Left colon (tissue), 2 donors: Measurements from ENCODE around the gene LDLRAD4. TPM values are rescaled to one million over a fixed set of nuclear protein-coding genes. Genes with fewer than 3 reads are reported as not detected.

Experiments
- ATAC-seq: fragments of 200-7000 bp; cut with Tn5 transposase; one replicate; pipeline ENCODE4 v1.9.1; 2020; ENCODE audit warnings: mild to moderate bottlenecking, moderate library complexity
- DNase-seq, 2 donors: peaks; one replicate each; pipeline ENCODE4 v3.0.0-alpha.2; 2020
- intact Hi-C, 2 donors: fragments of 100-400 bp; cut with DNase I in 1 of 2; cut with micrococcal nuclease in 1 of 2; formaldehyde crosslinking; loops; one replicate each; pipeline versions ENCODE4 v1.11.2 to v1.14.0; 2022; cut with DNase I, micrococcal nuclease
- total RNA-seq, 2 donors: library from RNA; stranded (reverse); fragmentation: NEBNext Ultra II Directional; extraction: Animal tissue kit (Norgen Biotek cat#: 25700); gene quantifications; one replicate each; pipeline ENCODE4 v1.2.1, GENCODE V29; 2021
- donor health status: DM: no; HTN: no; CAD: no.
- donor health status: DM: yes; HTN: yes; CAD: no.

LDLRAD4 gene
- total RNA-seq, 2 donors from 2014 or later = 33.6 to 49.0 TPM

GRCh38 chr18:13288509-13289133 is 70.1 kb downstream of the LDLRAD4 start:
- no peak for ATAC-seq
- intact Hi-C loops = no loop called here
- DNase-seq = no peak

DNA sequence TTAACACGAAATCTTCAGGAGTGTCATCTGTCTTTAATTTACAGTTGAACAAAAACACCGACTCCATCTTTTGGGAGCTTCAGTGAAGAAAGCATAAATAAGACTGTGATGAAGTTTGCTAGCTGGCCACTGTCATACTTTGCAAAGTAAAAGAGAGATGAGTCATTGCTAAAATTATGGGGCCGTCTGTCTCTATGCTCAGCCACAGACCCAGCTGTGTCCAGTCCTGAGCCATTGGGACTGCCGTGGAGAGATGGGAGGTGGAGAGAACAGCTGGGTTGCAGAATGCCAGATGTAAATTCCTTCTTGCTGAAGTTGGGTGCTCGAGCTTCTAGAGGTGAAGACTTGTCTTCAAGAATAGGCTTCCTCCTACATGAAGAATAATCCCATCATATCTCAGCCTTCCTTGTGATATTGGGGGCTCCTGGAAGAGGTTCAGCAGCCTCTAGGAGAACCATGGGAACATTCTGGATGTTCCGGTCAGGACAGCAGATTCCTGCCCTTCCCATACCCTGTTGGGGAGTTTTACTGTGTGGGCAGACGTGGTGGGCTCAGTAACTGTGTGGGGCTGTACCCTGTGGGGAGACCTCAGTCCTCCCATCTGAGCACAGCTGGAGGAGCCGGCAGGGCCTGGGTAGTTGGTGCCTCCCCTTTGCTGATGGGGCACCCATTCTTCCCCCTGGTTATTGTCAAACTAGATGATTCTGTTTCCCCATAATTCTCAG is 71.1 kb downstream of the LDLRAD4 start:
- intact Hi-C loops = no loop called here
- no peak for ATAC-seq
- DNase-seq = no peak

GRCh38 chr18:13290856-13291271 is 72.3 kb downstream of the LDLRAD4 start:
- intact Hi-C loops = no loop called here
- no peak for DNase-seq
- ATAC-seq = peak; percentile 42

- intact Hi-C loops = no loop called here
- ATAC-seq (peak; percentile 50), DNase-seq (no peak)
Measured at GRCh38 chr18:13291299-13291698, 72.7 kb downstream of the LDLRAD4 start.

- no peak for DNase-seq
- intact Hi-C loops = no loop called here
- ATAC-seq = no peak
Measured at GRCh38 chr18:13291745-13292447, 73.3 kb downstream of the LDLRAD4 start.

DNA sequence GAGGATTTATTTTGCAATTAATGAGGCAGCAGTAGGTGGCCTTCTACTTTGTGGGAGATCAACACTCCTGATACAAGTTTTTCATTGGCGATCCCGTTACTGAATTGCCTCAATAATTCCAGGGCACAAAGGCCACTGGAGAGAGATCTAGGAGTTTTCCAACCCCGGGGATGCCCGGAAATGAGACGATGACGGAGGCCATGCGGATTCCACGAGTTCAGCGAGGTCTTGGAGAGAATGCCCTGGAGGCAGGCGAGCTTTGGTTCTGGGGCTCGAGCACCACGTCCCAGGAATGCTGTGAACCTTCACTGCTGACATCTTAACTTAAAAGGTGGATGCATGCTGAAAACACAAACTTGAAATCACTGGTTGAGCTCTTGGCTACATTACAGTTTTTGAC is 74.2 kb downstream of the LDLRAD4 start:
- intact Hi-C loops = no loop called here
- ATAC-seq (no peak), DNase-seq (no peak)

- ATAC-seq = no peak
- no peak for DNase-seq
- intact Hi-C loops = no loop called here
Measured at GRCh38 chr18:13294309-13294708, 75.7 kb downstream of the LDLRAD4 start.

DNA sequence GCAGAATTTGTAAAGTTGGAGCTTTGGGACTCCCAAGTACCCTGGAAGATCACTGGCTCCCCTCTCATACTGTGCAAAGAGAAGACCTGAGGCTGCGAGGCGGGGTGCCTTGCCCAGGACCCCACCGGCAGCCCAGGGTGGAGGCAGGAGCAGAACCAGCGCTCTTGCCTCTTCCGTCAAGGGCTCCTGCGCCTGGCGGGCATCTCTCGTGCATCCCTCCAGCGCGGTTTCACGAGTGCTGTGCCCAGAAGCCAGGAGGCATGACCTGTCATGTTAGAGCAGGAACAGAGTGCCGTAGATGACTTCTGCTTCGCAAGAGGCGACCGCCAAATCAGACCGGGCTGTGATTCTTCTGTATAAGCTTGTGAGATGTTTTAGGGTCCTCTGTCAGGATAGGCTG is 77.3 kb downstream of the LDLRAD4 start:
- ATAC-seq (no peak), DNase-seq (no peak)
- intact Hi-C loops = no loop called here

GRCh38 chr18:13296867-13297574 is 78.5 kb downstream of the LDLRAD4 start:
- DNase-seq (no peak), ATAC-seq (no peak)
- intact Hi-C loops = no loop called here

DNA sequence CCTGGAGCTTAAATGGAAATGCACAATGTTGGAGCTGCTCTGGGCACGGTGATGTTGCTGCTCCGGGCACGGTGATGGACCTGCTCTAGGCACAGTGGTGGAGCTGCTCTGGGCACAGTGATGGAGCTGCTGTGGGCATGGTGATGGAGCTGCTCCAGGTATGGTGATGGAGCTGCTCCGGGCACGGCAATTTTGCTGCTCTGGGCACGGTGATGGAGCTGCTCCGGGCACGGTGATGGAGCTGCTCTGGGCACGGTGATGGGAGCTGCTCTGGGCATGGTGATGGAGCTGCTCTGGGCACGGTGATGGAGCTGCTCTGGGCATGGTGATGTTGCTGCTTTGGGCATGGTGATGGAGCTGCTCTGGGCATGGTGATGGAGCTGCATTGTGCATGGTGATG is 79.7 kb downstream of the LDLRAD4 start:
- intact Hi-C loops = no loop called here
- no peak for DNase-seq
- ATAC-seq = no peak

- DNase-seq (no peak), ATAC-seq (no peak)
- intact Hi-C loops = no loop called here
Measured at GRCh38 chr18:13300029-13300428, 81.5 kb downstream of the LDLRAD4 start.

GRCh38 chr18:13300796-13301195 is 82.2 kb downstream of the LDLRAD4 start:
- intact Hi-C loops = no loop called here
- no peak for ATAC-seq

GRCh38 chr18:13302040-13302439 is 83.5 kb downstream of the LDLRAD4 start:
- intact Hi-C loops = no loop called here
- no peak for ATAC-seq
- no peak for DNase-seq

More at GRCh38 chr18:13300796-13301195, 82.2 kb downstream of the LDLRAD4 start:
- no peak for DNase-seq

- intact Hi-C loops = no loop called here
- DNase-seq = no peak
Measured at GRCh38 chr18:13302457-13303225, 84.1 kb downstream of the LDLRAD4 start.

GRCh38 chr18:13303756-13304364 is 85.3 kb downstream of the LDLRAD4 start:
- no peak for ATAC-seq
- intact Hi-C loops = no loop called here
- DNase-seq = no peak

More at GRCh38 chr18:13302457-13303225, 84.1 kb downstream of the LDLRAD4 start:
- peak; percentile 29 for ATAC-seq

DNA sequence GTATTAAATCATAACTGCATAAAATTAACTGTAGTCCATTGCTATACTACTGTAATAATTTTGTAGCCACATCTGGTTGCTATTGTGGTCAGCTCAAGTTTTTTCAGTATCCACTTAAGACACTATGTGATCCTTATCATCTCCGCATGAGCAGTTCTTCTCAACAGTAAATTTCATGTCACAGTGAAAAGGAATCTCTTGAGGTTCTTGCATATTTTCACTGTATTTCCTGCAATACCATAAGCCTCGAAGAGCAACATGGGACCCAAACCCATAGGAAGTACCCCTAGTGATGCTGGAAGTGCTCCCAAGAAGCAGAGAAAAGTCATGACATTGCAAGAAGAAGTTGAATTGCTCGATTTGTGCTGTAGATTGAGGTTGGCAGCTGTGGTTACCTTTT is 86.7 kb downstream of the LDLRAD4 start:
- intact Hi-C loops = no loop called here
- ATAC-seq (no peak), DNase-seq (no peak)

GRCh38 chr18:13306583-13306982 is 88.0 kb downstream of the LDLRAD4 start:
- intact Hi-C loops = no loop called here
- ATAC-seq = no peak
- DNase-seq = no peak

- DNase-seq (no peak), ATAC-seq (no peak)
- intact Hi-C loops = no loop called here
Measured at GRCh38 chr18:13308369-13308768, 89.8 kb downstream of the LDLRAD4 start.
